ENCODE data around the gene CSF3R.
A peak's percentile ranks its signal among the peaks of the same experiment; 100 is the strongest.

CSF3R gene

DNA sequence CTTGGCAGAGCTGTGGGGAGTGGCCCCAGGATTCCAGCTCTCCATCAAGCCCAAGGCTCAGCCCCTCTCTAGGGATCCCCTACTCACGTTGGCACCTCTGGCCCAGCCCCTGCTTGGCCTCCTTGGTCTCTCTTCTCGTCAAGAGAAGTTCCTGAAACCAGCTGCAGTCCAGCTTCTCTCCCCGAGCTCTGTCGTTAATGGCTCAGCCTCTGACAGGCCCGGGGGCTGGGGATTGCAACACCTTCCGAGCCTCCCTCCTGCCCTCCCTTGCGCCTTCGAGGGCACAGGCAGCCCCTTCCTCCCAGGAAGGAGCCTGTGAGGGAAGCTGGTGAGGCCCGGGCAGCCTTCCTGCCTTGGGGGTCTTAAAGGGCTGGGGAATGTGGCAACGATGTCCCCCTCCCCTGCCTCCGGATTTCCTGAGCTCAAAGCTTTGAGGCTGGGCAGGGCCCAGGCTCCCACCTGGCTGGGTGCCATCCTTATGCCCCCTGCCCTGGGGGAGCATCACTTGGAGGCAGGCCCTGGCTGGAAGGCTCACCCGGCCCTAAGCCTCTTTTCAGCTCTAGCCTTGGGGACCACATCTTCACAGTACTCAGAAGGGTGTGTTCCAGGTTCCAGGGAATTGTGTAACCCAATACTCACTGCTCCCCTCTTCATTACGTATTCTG lies at the start of gene CSF3R:
TSS of gene CSF3R (minus strand) at position 190 of the 665 bp plus-strand sequence. CDS start 3,417 bp downstream, outside the sequence.
- no peak for DNase-seq

DNA sequence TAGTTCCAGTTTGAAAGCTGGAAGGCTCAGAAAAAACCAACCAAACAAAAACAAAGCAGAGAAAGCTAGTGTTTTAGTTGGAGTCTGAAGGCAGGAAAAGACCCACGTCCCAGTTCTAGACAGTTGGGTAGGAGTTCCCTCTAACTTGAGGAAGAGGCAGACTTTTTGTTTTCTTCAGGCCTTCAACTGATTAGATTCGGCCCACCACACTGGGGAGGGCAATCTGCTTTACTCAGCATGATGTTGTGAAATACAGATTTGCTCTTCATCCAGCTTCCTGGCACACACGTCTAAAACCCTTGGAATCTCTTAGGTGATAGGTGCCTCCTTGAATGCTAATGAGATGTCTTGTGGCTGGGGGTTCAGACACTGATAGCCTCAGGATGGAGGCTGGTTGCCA lies 49.1 kb upstream of the CSF3R start:
- no peak for DNase-seq

DNA sequence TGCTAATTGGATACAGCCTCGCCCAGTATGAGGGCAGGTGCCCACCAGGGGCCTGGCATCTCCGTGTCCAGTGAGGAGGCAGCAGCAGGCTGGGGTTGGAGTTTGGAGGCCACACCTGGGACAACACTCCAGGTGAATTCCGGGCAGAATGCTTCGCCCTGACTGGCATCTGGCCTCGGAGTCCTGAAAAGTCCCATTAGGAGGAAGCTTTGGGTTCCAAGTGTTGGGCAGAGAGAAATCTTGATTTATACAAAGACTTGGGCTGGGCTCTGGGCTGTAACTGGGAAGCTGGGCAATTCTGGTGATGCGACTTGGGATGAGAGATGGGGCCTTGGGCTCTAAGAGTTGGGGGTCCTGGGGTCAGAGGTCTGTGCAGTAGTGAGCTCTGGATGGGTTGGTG lies 48.1 kb upstream of the CSF3R start:
- DNase-seq, result no peak

DNA sequence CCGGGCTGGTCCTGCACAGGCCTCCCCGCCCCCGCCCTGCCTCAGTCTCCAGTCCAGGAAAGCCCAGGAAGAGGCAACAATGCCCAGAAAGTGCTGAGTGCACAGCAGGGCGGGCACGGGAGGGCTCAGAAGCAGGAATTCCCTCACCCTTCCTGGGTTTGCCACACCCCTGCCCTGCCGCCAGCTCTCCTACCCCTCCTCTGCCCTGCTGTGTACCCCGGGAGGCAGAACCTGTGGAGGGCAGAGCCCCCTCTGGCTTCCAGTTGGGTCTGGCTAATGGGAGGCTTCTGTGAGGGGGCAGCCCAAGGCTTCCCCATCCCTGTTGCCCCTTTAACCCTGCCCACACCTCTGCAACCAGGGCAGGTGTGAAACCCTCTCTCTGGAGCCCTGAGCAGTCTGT lies 47.5 kb upstream of the CSF3R start:
- no peak for DNase-seq

DNA sequence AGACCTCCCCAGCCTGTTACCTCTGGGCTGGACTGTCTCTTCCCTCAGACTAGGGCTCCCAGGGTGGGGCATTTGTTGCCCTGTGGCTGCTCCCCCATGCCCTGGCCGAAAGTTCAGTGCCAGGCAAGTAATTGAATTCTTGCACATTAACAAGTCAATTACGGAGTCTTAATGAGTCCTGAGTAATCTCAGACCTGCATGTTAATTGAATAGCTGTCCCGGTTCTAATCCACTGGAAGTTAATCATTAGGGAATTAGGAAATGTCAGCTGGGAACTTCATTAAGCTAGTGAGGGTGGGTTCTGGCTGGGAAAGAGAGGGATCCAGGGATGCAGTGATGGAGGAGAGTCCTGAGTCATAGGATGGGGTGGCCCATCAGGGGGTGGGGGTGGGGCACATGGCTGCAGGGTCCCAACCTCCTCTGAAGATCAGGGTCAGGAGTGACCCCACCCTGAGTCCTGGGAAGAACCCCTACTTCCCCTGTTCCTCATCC lies 47.1 kb upstream of the CSF3R start:
- no peak for DNase-seq

DNA sequence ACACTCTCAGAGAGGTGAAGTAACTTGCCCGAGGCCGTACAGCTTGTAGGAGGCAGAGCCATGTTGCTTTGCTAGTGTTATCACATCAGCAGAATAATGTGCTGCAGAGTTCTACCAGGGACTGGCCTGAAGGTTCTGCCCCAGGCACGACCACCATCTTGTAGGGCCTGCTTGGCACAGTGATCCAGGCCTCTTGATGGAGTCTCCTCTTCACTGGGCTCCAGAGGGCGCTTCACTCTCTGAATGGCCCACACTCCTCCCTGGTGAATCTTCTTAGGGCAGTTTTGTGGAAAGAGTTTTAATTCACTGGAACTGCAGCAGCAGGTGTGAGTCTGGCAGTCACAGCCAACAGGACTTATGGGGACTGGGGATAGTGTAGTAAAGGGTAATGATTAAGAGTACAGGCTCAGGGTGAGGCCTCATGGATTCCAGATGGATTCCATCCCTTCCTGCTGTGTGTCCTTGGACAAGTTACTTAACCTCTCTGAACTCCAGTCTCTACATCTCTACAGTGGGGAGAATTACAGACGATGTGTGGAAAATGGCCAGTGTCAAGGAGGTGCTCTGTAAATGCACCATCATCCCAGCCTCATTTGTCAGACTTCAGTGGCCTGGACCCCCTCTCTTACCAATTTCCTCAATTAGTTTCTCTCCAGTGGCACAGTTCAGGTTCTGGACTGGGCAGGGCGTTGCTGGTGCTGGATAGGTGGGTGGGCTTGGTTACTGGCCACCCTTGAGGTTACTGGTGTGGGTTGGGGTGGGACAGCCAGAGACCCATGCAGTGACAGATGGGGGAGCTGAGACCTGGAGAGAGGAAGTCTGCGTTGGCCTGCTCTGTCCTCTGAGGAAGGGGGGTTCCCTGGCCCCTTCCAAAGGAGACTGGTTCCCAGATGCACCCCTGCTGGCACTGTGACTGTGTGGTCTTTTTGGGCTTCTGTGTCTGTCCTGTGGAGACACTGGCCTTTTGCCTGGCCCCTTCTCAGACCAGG lies 45.9 kb upstream of the CSF3R start:
- DNase-seq, result peak in 1 of 2 experiments; percentile 14

DNA sequence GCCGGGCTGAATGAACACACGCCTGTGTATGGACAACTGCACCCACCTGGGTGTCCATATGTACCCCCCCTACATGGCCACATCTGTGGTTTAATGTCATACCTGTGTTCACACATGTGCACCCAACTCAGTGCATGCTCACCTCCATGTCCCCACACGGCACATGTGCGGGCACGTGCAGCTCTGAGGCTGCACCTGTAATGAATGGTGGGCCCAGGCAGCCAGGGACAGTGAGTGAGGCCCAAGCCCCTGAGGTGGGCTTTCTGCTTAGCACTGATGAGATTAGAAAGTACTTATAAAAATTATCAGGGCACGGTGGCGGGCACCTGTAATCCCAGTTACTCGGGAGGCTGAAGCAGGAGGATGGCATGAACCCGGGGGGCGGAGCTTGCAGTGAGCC lies 42.5 kb upstream of the CSF3R start:
- peak in 1 of 2 experiments; percentile 2 for DNase-seq

DNA sequence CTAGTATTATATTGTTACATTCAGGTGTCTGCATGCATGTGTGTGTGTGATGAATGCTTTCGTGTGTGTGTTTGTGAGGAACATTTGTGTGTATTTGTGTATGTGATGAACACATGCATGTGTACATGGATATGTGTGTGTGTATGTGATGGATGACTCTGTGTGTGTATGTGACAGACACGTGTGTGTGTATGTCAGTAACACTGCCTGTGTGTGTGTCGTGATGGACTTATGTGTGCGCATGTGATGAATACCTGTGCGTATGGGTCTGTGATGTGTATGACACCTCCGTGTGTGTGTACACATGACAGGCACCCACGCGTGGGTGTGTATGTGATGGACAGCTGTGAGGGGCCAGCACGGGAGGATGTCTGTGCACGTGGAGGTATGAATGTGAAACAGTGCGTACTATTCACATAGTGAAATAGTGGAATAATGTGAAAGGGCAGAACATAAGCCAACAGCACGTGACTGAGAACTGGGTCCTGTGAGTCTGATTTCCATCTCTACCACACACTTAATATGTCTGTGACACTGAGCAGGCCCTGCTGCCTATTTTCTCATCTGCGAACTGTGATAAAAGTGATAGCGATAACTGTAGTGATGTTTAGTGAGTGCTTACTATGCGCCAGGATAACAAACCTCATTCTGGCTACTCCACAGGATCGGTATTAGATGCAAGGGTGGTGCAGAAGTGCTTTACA lies 41.8 kb upstream of the CSF3R start:
- DNase-seq, result peak in 1 of 2 experiments; percentile 7

DNA sequence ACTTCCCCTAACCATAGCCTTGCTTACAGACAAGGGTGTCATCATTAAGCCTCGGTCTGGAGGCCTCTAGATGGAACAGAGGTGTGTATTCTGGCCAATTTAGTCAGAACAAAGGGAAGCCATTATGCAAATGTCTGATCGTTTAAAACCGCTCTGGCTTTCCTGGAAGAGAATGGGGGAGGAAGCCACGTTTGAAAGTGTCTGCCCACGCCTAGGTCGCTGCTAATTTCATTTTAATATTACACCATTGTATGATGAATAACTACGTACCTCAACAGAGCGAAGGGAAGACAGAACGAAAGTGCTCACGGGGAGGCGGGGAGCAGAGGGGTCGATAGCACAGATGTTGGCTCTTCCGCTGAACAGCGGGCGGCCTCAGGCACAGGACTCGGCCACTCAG lies 41.1 kb upstream of the CSF3R start:
- peak; percentile 32 to 40 for DNase-seq

DNA sequence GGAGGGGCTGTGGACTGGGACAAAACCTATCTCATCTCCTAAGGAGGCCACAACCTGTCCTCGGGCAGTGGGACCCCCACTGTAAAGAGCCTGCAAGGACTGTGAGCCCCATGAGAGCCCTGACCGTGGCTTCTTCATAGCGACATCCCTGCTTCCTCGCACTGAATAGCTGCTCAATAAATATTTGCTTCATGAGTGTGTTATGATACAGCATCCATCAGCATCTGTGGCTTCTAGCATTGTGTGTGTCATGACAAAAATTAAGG lies 40.5 kb upstream of the CSF3R start:
- no peak for DNase-seq

DNA sequence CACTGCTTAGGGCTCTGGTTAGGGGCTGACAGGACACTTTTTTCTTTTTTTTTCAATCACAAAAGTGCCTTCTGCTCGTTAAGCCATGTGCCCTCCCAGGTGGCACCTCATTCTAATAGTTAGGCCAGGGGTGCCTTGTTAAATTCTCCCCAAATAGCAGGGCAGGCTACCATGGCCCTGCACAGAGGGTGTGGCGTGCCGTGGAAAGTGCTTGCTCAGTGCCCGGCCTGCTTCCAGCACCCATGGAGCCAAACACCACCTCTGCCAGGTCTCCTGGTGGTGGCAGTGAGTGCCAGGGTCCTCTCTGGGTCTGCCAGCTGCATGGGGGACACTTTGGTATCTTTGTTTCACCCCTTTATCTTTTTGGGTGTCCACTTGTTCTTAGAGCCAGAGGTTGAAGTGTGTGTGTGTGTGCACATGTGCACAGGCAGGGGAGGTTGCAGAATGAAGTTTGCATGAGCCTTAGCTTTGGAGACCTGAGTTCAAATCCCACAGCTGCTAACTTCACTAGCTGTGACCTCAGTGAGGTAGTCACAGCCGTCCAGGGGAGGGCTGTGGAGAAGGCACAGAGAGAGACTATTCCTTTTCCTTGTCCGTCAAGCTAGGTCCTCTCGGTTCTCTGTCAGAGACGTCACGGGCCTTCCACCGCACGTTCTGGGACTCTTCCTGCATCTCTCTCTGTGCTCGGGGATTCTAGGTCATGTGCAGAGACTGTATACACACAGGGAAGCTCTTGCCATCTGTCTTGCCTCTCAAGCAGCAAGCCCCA lies 39.9 kb upstream of the CSF3R start:
- DNase-seq, result no peak

DNA sequence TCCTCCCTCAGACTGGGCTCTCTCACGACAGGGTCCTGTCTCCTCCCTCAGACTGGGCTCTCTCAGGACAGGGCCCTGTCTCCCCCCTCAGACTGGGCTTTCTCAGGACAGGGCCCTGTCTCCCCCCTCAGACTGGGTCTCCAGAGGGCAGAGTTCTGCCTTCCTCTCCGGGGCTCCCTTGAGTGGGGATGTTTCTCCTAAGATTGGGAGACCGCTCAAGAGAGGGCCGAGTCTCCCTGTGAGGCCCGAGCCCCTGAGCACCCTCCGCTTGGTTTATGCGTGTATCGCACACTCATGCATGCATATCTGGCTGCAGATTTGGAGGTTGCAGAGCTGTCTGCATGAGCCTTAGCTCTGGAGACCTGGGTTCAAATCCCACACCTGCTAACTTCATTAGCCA lies 39.3 kb upstream of the CSF3R start:
- no peak for DNase-seq

DNA sequence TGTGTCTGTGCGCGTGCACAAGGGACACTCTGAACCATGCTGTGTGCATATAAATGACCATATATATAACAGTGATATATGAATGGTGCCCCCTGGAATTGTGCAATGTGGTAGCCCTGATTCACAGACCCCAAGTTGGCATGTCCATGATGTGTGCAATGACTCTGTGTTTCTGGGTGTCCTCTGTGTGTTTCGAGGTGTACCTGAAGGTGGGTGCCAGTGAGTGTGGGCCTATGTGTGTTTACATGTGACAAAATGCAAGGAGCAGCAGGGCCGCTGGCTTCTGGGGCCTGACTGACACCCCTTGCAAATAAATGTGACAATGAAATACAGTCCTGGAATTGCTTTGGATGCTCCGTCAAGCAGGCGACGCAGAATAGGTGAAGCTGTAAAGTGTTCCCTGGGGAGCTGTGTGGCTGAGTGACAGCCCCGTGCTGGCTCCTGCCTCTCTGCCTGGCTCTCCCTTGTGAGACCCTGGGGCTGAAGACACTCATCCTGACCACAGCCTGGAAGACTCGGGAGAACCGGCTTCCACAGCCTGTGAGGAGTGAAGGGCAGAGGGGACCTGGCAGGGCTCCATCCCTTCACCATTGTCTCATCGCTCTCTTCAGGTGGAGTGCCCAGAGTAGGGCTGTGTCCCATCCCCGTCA lies 38.2 kb upstream of the CSF3R start:
- no peak for DNase-seq

DNA sequence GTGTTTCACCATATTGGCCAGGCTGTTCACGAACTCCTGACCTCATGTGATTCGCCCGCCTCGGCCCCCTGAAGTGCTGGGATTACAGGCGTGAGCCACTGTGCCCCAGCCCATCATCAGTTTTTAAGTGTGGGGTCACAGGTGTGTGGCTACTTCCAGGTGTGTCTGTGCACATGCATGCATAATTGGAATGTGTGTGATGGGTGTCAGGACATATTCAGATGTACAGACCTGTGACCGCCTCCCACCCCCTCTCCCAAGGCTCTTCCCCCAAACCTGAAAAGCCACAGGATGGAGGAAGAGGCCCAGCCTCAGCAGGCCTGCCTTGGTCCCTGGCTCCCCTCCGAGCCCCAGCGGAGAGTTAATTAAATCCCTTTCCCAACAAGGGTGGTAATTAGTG lies 37.3 kb upstream of the CSF3R start:
- DNase-seq, result no peak

DNA sequence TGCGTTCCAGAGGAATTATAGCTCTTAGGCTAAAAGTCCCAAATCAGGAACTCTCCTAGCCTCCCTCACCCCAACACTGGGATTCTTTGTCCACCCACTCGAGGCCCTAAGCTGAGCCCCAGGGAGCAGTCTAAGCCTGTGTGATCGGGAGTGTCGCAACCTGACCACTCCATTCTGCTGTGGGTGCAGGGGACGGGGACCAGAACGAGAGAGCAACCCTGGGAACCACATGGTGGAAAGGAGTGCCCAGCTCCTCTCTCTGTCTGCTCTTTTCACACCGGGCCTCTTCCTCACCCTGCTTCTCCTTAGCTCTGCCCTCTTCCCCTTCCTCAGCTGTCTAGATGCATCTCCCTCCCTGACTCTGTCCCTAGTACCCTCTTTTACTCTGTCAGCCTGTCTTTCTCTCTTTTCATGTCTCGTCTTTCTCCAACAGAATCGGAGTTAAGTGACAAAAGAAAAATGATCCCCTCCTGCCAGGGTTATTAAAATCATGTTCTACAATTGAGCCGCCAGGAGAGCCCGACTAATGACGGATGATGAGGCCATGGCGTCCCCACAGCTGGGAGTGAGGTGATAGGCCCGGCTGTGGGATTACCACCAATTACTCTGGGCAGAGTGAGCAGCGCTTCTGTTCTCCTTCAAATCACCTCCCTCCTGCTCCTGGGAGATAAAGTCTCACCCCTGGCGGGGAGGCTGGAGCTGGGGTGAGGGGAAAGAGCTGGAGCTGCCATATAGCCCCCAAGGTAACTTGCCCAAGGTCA lies 34.5 kb upstream of the CSF3R start:
- DNase-seq, result no peak

DNA sequence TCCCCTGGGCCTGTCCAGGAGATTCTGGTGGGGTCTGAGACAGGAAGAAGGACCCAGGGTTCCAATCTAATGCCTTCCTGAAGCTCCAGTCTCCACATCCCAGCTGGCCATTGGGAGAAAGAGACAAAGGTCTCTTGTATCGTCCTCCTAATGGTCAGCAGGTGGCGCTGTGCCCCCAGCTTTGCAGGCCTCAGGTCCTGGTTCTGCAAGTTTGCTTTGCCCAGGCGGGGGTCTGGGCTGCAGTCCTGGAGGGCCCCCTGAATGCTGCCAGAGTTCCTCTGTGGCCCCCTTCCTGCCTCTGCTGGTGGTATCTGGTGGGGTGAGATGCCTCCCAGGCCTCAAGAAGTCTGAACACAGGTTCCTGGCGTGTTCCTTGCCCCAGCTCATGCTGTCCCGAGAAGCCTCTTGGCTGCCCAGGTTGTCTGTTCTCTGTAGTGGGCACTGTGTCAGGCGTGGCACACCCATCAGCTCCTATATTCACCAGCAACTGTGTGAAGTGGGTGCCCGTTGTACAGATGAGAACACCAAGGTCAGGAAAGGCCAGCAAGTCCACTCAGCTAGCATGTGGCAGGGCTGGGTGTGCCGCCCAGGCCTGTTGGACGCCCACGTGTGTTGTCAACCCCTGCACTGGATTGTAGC lies 33.8 kb upstream of the CSF3R start:
- peak; percentile 49 to 60 for DNase-seq

DNA sequence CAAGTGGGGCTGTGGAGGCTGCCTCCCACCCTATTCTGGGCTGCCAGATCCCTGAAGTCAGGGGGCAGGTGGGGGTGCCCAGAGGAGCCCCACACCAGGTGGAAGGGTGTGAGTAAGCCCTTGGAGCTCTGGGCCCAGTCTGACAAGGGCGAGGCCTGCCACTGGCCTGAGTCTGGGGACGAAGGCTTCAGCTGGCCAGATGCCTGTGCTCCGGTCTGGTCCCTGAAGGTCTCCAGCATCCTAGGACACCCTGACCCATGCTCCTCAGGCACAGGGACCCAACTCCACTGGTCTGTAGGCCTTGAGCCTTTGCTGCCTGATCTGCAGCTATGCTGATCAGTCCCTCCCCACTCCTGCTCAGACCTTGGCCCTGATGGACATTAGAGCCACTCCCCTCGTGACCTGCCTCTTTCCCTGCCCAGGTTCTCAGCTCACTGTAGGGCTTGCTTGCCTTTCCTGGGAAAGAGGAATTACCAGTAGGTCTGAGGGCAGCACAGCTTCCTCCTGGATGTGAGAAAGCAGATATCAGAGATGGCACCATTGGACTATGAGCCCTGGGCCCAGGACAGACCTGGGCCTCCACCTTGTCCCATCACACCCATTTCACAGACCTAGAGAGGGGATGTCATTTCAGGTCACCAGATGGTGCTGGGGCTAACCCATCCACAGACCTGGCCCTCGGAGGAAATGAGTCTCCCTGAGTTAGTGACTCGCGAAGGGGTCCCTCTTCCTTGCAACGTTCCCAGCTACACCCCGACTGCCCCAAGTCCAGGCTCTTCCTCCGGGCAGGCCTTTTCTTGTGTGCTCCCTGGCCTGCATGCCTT lies 32.8 kb upstream of the CSF3R start:
- DNase-seq, result no peak

DNA sequence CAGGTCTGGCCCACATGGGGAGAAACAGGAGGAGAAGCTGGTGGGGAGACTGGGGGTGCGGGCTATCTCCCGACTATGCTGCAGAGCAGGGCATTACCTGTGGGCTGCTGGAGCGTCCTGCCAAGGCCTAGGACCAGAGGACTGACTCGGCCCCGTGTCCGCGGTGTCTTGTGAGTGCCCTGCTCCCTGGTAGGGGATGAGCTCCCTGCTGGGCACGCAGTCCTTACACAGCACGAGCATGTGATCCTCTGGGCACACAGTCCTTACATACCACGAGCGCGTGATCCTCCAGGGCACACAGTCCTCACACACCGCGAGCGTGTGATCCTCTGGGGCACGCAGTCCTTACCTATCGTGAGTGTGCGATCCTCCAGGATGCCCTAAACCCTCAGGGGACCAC lies 31.8 kb upstream of the CSF3R start:
- DNase-seq, result no peak

DNA sequence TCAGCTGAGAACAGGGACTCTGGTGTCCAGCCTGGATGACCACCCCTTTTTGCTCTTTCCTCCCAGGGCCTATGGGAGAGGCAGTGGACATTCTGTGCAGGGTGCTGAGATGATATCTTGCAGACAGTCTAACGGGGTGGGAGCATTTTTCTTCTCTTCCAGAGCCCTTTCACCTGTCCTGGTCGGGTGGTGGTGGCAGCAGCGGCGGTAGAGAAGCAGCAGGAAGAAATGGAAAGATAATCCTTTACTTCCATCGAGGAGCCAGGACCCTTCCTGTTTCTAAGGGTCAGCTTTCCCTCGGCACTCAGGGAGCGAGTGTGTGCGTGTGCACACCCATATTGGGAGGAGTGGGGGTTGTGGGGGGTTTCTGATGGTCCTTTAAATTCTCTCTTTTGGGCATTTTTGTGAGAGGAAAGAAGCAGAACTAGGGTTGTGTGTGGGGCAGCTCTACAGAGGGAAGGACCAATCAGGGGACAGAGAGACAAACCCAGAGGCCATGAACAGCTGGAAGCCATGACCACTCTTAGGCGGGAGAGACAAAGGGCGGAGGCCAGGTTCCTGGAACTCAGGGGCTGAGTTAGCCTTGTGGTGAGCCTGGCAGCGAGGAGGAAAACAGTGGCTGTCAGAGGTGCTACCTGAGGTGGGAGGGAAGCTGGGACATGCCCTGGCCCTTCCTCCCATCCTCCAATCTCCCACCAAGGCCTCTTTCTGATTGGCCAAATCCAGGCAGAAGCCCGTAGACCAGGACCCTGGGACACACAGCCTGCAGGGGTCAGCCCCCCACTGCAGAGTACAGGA lies 31.2 kb upstream of the CSF3R start:
- DNase-seq, result no peak
